AG04449 (cell line): Measurements from ENCODE around the gene BCAT1.

Source experiments
- CTCF ChIA-PET: fragments of 350-600 bp; formaldehyde crosslinking; extraction: SDS; loops from one replicate; lab custom pipeline; 2021; ENCODE audit warnings: antibody characterized with exemption; lab: Yijun Ruan, JAX
- POLR2A ChIA-PET: fragments of 400-600, 350-600 bp; formaldehyde crosslinking; extraction: SDS; loops from one replicate; lab custom pipeline; 2020; ENCODE audit warnings: antibody characterized with exemption, inconsistent platforms; lab: Yijun Ruan, JAX
- DNase-seq: peaks from one replicate; pipeline ENCODE4 v3.0.0-alpha.2; 2010; ENCODE audit warnings: low read depth, low spot score
- H3K4me3 ChIP-seq: 2 replicates; pipeline ENCODE4 v1.5.1; 2011; ENCODE audit warnings: low read depth, mild to moderate bottlenecking, control low read depth, low read length
- TF ChIP-seq, protein P1 (sequence below): IDR thresholded peaks from one replicate; pipeline ENCODE4 v1.5.1; 2011; ENCODE audit warnings: mild to moderate bottlenecking, moderate library complexity, low read length, control low read depth, inconsistent platforms; ENCODE audit not compliant: insufficient read depth; ENCODE audit errors: missing control alignments

The BCAT1 gene

DNA sequence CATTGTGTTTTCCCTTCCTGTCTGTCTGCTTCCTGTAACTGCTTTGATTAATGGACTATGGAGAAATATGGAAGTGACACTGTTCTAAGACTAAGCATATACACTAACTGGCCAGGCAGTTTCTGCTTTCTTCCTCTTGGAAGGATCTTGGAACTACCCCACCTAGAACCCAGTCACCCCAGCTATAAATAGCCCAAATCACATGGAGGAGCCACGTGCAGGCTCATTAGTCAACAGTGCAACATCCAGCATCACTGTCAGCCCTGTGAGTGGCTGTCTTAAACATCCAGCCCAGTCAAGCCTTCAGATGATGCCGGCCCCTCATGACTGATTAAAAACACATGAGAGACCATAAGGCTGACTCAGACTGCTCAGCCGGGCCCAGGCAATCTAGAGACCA, 39.2 kb downstream of the BCAT1 start:
- H3K4me3 ChIP-seq = no peak overlapping the region
- peak; percentile 70 for DNase-seq
- TF ChIP-seq, protein P1, sequence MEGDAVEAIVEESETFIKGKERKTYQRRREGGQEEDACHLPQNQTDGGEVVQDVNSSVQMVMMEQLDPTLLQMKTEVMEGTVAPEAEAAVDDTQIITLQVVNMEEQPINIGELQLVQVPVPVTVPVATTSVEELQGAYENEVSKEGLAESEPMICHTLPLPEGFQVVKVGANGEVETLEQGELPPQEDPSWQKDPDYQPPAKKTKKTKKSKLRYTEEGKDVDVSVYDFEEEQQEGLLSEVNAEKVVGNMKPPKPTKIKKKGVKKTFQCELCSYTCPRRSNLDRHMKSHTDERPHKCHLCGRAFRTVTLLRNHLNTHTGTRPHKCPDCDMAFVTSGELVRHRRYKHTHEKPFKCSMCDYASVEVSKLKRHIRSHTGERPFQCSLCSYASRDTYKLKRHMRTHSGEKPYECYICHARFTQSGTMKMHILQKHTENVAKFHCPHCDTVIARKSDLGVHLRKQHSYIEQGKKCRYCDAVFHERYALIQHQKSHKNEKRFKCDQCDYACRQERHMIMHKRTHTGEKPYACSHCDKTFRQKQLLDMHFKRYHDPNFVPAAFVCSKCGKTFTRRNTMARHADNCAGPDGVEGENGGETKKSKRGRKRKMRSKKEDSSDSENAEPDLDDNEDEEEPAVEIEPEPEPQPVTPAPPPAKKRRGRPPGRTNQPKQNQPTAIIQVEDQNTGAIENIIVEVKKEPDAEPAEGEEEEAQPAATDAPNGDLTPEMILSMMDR = no peak
- ChIA-PET CTCF (no interaction called here), POLR2A (interaction anchor here (0.9 to 1.6 kb wide), 2 partner anchors 9 to 37 kb away, joined by 4 read pairs; no protein-coding TSS in a partner anchor)

DNA sequence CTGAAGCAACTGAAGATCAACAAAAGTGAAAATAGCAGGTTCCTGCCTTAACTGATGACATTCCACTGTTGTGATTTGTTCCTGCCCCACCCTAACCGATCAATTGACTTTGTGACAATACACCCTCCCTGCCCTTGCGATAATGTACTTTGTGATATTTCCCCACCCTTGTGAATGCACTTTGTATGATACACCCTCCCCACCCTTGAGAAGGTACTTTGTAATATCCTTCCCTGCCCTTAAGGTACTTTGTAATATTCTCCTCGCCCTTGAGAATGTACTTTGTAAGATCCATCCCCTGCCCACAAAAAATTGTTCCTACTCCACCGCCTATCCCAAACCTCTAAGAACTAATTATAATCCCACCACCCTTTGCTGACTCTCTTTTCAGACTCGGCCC, 41.4 kb downstream of the BCAT1 start:
- CTCF ChIA-PET = no interaction called here
- no peak for DNase-seq
- POLR2A ChIA-PET = no interaction called here
- H3K4me3 ChIP-seq = no peak overlapping the region
- TF ChIP-seq, protein P1 = no peak

DNA sequence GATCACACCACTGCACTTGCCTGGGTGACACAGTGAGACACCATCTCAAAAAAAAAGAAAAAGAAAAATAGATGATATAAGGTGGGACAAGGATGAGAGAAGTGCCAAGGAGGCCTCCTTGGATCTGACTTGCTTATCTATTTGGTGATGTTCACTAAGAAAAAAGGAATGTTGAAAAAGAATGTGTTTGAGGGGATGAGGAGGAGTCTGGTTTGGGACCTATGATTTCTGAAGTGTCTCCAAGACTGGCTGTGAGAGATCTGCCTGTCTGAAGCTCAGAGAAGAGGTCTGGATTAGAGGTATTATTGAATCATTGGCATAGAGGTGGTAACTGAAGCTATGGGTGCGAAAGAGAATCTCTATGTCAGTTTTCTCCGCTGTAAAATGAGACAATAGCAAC, 42.8 kb downstream of the BCAT1 start:
- DNase-seq = no peak
- TF ChIP-seq, protein P1 = no peak
- H3K4me3 ChIP-seq = no peak overlapping the region
- CTCF ChIA-PET = no interaction called here
- POLR2A ChIA-PET = interaction anchor here (0.5 to 1.1 kb wide), 3 partner anchors 32 to 1088 kb away, joined by 3 to 5 read pairs (median 5); no protein-coding TSS in a partner anchor

DNA sequence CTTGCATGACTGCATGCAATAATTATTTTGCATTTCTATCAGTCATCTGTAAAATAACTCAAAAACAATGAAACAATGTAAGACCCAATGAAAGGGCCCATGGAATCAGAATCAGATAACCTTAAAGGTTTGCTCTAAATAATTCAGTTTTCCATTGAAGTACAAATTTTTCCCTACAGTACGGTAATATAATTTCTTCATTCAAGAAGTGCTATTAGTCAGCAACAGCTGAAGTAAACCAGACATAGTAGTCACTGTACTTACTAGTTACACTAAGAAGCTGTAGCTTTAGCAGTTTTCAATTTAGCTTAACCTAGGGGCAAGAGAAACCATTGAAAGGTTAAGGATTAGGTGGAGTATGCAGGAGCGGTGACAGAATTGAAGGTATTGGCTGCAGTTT, 43.5 kb downstream of the BCAT1 start:
- CTCF ChIA-PET = no interaction called here
- POLR2A ChIA-PET = interaction anchor here (1.1 kb wide), 1 partner anchor 33 kb away, joined by 5 read pairs; no protein-coding TSS in a partner anchor
- TF ChIP-seq, protein P1 = no peak
- no peak overlapping the region for H3K4me3 ChIP-seq
- no peak for DNase-seq

DNA sequence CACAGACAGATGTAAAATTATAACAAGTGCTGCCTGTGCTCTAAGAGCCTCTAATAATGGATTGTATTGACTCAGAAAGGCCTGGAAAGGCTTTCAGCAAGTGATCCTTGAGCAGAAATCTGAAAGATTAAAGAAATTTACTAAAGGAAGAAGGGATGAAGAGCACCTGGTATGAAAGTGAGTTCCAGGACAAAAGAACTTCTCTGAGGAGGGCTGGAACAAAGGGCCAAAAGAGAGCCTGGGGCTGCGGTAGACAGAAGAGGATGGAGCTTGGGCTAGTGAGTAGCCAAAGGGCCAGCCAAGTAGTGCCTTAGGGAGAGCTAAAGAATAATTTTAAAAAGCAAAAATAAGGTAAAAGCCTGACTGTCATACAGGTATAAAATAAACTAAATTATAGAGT, 44.0 kb downstream of the BCAT1 start:
- ChIA-PET CTCF (no interaction called here), POLR2A (interaction anchor here (1.1 kb wide), 1 partner anchor 33 kb away, joined by 5 read pairs; no protein-coding TSS in a partner anchor)
- TF ChIP-seq, protein P1 = no peak
- H3K4me3 ChIP-seq = no peak overlapping the region
- no peak for DNase-seq

DNA sequence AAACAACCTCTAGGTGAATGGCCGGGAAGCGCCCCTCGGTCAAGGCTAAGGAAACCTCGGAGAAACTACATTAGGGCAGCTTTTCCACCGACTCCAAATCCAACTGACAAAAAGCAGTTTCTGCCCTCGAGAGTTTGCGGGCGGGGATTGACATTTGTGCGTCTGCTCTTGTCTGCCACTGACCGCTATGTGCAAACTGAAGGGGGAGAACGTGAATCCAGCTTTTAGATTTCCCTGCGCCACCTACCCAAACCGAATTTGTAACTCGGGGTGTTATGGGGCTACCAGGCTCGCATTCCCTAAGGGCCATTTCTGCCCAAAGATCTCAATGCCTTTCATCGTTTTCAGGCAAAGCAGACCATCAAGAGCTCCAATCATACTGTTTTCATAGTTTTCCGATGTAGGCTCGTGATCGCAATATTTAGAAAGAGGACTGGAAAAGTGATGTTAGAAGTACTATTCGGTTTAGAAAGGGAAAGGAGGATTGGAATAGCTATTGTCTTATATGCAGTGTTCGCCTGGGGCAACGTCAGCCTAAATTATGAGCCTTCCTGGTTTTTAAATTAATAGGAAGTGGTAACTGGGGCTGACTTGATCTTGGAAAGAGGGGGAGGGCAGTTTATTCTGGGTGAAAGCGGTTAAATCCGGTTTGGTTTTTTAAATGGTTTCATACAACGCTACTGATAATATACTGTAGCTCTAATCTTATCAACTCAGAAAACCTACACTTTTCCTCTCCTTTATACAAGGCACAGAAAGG, 45.4 kb downstream of the BCAT1 start:
- DNase-seq = no peak
- CTCF ChIA-PET = no interaction called here
- TF ChIP-seq, protein P1 = no peak
- H3K4me3 ChIP-seq = peak overlapping the region; percentile 61
- POLR2A ChIA-PET = interaction anchor here (0.8 kb wide), 1 partner anchor 8 kb away, joined by 3 read pairs; no protein-coding TSS in a partner anchor
